Liver (tissue), 3 donors: Measurements from ENCODE around the gene DIP2B.

Source experiments
- CTCF ChIP-seq: fragments of 150-350 bp; IDR thresholded peaks from 2 replicates; pipeline ENCODE4 v1.5.1; 2017; ENCODE audit warnings: improper control_type of control experiment, low read depth, low read length; ENCODE audit not compliant: missing input control
- EGR1 ChIP-seq, 2 donors: IDR thresholded peaks; 2 replicates each; pipeline ENCODE4 v1.6.1; 2016 to 2018; ENCODE audit warnings: antibody characterized with exemption in 2 of 2, low read depth in 2 of 2
- FOXA1 ChIP-seq: IDR thresholded peaks from 2 replicates; pipeline ENCODE4 v1.6.1; 2016; ENCODE audit warnings: antibody characterized with exemption
- GABPA ChIP-seq, 2 donors: IDR thresholded peaks in 1 of 2; conservative IDR thresholded peaks in 1 of 2; 2 replicates each; pipeline ENCODE4 v1.6.1; 2016; ENCODE audit warnings: antibody characterized with exemption in 2 of 2, mild to moderate bottlenecking in 1 of 2, moderate library complexity in 1 of 2
- MAX ChIP-seq: IDR thresholded peaks from 2 replicates; pipeline ENCODE4 v1.6.1; 2016; ENCODE audit warnings: antibody characterized with exemption
- REST ChIP-seq: IDR thresholded peaks from 2 replicates; pipeline ENCODE4 v1.6.1; 2016; ENCODE audit warnings: antibody characterized with exemption, mild to moderate bottlenecking
- TAF1 ChIP-seq: conservative IDR thresholded peaks from 2 replicates; pipeline ENCODE4 v1.6.1; 2016; ENCODE audit warnings: antibody characterized with exemption, mild to moderate bottlenecking
- YY1 ChIP-seq: IDR thresholded peaks from 2 replicates; pipeline ENCODE4 v1.6.1; 2016; ENCODE audit warnings: antibody characterized with exemption, mild to moderate bottlenecking
- ZBTB33 ChIP-seq: IDR thresholded peaks from 2 replicates; pipeline ENCODE4 v1.6.1; 2016; ENCODE audit warnings: antibody characterized with exemption
- donor health status: healthy.
- donor health status: healthy.

GRCh38 chr12:50482571-50482970, 22.2 kb upstream of the DIP2B start:
- TF ChIP-seq CTCF (no peak), GABPA (IDR thresholded peaks at IDR 0.05 in 1 of 2, conservative IDR thresholded peaks at IDR 0.05 in 1 of 2) (no peak), REST (no peak), YY1 (no peak), EGR1 (IDR thresholded peaks at IDR 0.05; ENCODE audit: low read depth in 2 of 2) (no peak), TAF1 (no peak), MAX (no peak), ZBTB33 (no peak), FOXA1 (no peak)
